ENCODE measurements around the gene NREP.

DNA sequence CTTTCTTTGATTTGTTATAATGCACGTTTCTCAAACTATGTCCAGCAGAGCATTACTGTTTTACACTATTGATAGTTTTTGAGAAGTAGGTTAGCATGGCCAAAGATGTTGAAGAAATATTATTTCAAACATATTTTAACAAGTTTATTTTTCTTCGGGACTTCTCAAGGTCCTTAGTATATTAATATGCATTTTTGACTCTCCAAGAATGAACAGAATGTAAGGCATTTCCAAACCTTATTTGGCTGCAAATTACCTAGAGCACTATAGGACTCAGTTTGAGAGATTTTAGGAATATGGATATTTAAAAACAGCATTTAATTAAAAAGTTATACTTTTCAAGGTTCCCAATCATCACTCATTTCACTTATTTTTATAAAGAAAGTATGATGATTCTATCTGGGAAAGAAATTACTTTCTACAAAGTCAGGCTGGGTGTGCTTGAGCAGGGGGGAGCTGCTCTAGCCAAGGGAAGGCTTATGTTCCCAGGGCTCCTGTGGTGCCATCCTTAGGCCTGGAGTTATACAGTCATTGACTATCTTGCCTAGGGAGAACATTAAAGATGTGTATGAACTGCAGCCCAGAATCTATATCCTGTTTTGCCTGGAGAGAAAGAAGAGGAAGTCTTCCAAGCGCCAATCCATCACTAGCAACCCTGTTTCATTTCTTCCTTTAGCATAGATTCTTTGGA, 27.6 kb upstream of the NREP start:
- TF ChIP-seq, protein P1, sequence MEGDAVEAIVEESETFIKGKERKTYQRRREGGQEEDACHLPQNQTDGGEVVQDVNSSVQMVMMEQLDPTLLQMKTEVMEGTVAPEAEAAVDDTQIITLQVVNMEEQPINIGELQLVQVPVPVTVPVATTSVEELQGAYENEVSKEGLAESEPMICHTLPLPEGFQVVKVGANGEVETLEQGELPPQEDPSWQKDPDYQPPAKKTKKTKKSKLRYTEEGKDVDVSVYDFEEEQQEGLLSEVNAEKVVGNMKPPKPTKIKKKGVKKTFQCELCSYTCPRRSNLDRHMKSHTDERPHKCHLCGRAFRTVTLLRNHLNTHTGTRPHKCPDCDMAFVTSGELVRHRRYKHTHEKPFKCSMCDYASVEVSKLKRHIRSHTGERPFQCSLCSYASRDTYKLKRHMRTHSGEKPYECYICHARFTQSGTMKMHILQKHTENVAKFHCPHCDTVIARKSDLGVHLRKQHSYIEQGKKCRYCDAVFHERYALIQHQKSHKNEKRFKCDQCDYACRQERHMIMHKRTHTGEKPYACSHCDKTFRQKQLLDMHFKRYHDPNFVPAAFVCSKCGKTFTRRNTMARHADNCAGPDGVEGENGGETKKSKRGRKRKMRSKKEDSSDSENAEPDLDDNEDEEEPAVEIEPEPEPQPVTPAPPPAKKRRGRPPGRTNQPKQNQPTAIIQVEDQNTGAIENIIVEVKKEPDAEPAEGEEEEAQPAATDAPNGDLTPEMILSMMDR (IDR thresholded peaks at IDR 0.05; ENCODE audit: insufficient read depth, low read length), result no peak
- TF ChIP-seq POLR2AphosphoS5 (IDR thresholded peaks at IDR 0.05; ENCODE audit: low read depth), result no peak
- TF ChIP-seq, protein P2, sequence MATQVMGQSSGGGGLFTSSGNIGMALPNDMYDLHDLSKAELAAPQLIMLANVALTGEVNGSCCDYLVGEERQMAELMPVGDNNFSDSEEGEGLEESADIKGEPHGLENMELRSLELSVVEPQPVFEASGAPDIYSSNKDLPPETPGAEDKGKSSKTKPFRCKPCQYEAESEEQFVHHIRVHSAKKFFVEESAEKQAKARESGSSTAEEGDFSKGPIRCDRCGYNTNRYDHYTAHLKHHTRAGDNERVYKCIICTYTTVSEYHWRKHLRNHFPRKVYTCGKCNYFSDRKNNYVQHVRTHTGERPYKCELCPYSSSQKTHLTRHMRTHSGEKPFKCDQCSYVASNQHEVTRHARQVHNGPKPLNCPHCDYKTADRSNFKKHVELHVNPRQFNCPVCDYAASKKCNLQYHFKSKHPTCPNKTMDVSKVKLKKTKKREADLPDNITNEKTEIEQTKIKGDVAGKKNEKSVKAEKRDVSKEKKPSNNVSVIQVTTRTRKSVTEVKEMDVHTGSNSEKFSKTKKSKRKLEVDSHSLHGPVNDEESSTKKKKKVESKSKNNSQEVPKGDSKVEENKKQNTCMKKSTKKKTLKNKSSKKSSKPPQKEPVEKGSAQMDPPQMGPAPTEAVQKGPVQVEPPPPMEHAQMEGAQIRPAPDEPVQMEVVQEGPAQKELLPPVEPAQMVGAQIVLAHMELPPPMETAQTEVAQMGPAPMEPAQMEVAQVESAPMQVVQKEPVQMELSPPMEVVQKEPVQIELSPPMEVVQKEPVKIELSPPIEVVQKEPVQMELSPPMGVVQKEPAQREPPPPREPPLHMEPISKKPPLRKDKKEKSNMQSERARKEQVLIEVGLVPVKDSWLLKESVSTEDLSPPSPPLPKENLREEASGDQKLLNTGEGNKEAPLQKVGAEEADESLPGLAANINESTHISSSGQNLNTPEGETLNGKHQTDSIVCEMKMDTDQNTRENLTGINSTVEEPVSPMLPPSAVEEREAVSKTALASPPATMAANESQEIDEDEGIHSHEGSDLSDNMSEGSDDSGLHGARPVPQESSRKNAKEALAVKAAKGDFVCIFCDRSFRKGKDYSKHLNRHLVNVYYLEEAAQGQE (IDR thresholded peaks at IDR 0.05; ENCODE audit: insufficient replicate concordance, low read depth), result no peak
- TF ChIP-seq SPI1 (IDR thresholded peaks at IDR 0.05; ENCODE audit: borderline replicate concordance, low read depth), result peak; percentile 3; the same call in 1 of the 2 replicates

Measured in HL-60 (cell line).